ENCODE results near the gene ACVR1B. TPM values are rescaled to one million over a fixed set of nuclear protein-coding genes. Genes with fewer than 3 reads are reported as not detected.
A peak's percentile ranks its signal among the peaks of the same experiment; 100 is the strongest.

The ACVR1B gene
- total and polyA plus RNA-seq, 9 of the 15 experiments (the other 6 are each of a cell fraction or from before 2014, with no cell fraction given): 0.97 to 15.1 (median 6.8) TPM

- 54% methylated on average over 2 of the region's 2 CpGs for WGBS (ENCODE audit: insufficient coverage, low coverage, missing lambda C conversion rate)
- Histone ChIP-seq H2AFZ (ENCODE audit: low read depth, low read length) (no peak overlapping the region), H3K9me1 (ENCODE audit: control insufficient read depth, insufficient read depth, low read length) (peaks cover 5% of the 10 kb centered on the region), H3K9ac (ENCODE audit: insufficient read depth in 1 of 2, low read depth in 2 of 2, low read length in 2 of 2) (no peak overlapping the region), H3K4me3 (no peak overlapping the region), H3K79me2 (ENCODE audit: control insufficient read depth, insufficient read depth, low read length) (peaks cover 24% of the 10 kb centered on the region; the same call in 2 of the 3 replicates), H3K27me3 (ENCODE audit: control insufficient read depth in 2 of 2, insufficient read depth in 2 of 2, low read length in 2 of 2) (no peaks in the 10 kb centered on the region), H3K4me1 (replicated peaks in 1 of 2; ENCODE audit: control insufficient read depth in 2 of 2, insufficient read depth in 2 of 2, low read length in 2 of 2) (peaks cover 10 to 44% of the 10 kb centered on the region in 2 experiments; a peak in 4 of 5 replicates), H3K9me3 (replicated peaks; ENCODE audit: control insufficient read depth, insufficient read depth, low read depth, low read length) (no peaks in the 10 kb centered on the region), H4K20me1 (replicated peaks; ENCODE audit: control insufficient read depth, insufficient read depth, low read length) (peaks cover 36% of the 10 kb centered on the region), H3K27ac (ENCODE audit: extremely low read depth, low read depth, low read length) (no peak overlapping the region), H3K4me2 (ENCODE audit: insufficient read depth, low read length) (no peak overlapping the region), H3K36me3 (ENCODE audit: control insufficient read depth, insufficient read depth, low read length) (peaks cover 32% of the 10 kb centered on the region; the same call in 2 of the 3 replicates)
- ATAC-seq: no peak
- in situ Hi-C loops (cut with MboI) (loop anchor here (5.0 kb wide), 1 partner anchor 82 kb away; no protein-coding TSS in a partner anchor), intact Hi-C loops (cut with micrococcal nuclease) (no loop called here)
- DNase-seq (ENCODE audit: extremely low read depth in 1 of 4, low spot score in 3 of 4): no peak
- BruUV-seq (replicated peaks): no TSS peak
- peak; percentile 17; the same call in 1 of the 2 replicates for TF ChIP-seq CBFA2T3 (IDR thresholded peaks at IDR 0.05)
- no peak for TF ChIP-seq ELF1 (tag; IDR thresholded peaks at IDR 0.05)
- peak; percentile 78 for TF ChIP-seq EGR1 (conservative IDR thresholded peaks at IDR 0.05)
- ChIA-PET POLR2A (interaction anchor here (0.9 to 1.2 kb wide), 3 partner anchors 12 to 139 kb away, joined by 3 read pairs; no protein-coding TSS in a partner anchor), CTCF (ENCODE audit: low intra/inter-chr PET ratio) (no interaction called here)
- FAIRE-seq: no peak
Measured at GRCh38 chr12:51974646-51975045, 23.1 kb downstream of the ACVR1B start.

DNA sequence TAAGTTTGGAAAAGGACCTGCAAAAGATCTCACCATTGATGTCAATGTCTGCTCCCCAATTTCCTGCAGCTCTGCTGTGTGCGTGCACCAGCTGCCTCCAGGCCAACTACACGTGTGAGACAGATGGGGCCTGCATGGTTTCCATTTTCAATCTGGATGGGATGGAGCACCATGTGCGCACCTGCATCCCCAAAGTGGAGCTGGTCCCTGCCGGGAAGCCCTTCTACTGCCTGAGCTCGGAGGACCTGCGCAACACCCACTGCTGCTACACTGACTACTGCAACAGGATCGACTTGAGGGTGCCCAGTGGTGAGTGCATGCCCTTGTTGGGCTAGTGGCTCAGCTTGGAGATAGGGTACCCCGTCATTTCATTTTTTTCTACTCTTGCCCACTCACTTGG, 23.7 kb downstream of the ACVR1B start:
- peaks cover 36% of the 10 kb centered on the region for H4K20me1 ChIP-seq (replicated peaks; ENCODE audit: control insufficient read depth, insufficient read depth, low read length)
- no peak overlapping the region for H3K9ac ChIP-seq (ENCODE audit: insufficient read depth in 1 of 2, low read depth in 2 of 2, low read length in 2 of 2)
- FAIRE-seq (no peak), DNase-seq (ENCODE audit: extremely low read depth in 1 of 4, low spot score in 3 of 4) (no peak), ATAC-seq (no peak)
- peaks cover 5% of the 10 kb centered on the region for H3K9me1 ChIP-seq (ENCODE audit: control insufficient read depth, insufficient read depth, low read length)
- peaks cover 10 to 44% of the 10 kb centered on the region in 2 experiments; a peak in 4 of 5 replicates for H3K4me1 ChIP-seq (replicated peaks in 1 of 2; ENCODE audit: control insufficient read depth in 2 of 2, insufficient read depth in 2 of 2, low read length in 2 of 2)
- no peak overlapping the region for H3K27ac ChIP-seq (ENCODE audit: extremely low read depth, low read depth, low read length)
- no peak overlapping the region for H2AFZ ChIP-seq (ENCODE audit: low read depth, low read length)
- no peak overlapping the region for H3K4me3 ChIP-seq
- H3K79me2 ChIP-seq (ENCODE audit: control insufficient read depth, insufficient read depth, low read length): peaks cover 20% of the 10 kb centered on the region; the same call in 2 of the 3 replicates
- intact Hi-C loops (cut with micrococcal nuclease): no loop called here
- no peaks in the 10 kb centered on the region for H3K9me3 ChIP-seq (replicated peaks; ENCODE audit: control insufficient read depth, insufficient read depth, low read depth, low read length)
- in situ Hi-C loops (cut with MboI): loop anchor here (5.0 kb wide), 1 partner anchor 83 kb away; no protein-coding TSS in a partner anchor
- H3K27me3 ChIP-seq (ENCODE audit: control insufficient read depth in 2 of 2, insufficient read depth in 2 of 2, low read length in 2 of 2): no peaks in the 10 kb centered on the region
- ChIA-PET POLR2A (interaction anchor here (0.9 to 1.2 kb wide), 3 partner anchors 13 to 140 kb away, joined by 3 read pairs; no protein-coding TSS in a partner anchor), CTCF (ENCODE audit: low intra/inter-chr PET ratio) (no interaction called here)
- peaks cover 33% of the 10 kb centered on the region; the same call in 2 of the 3 replicates for H3K36me3 ChIP-seq (ENCODE audit: control insufficient read depth, insufficient read depth, low read length)
- no TSS peak for BruUV-seq (replicated peaks)
- 92% methylated on average over 8 of the region's 8 CpGs for WGBS (ENCODE audit: insufficient coverage, low coverage, missing lambda C conversion rate)
- no peak overlapping the region for H3K4me2 ChIP-seq (ENCODE audit: insufficient read depth, low read length)
- TF ChIP-seq THRAP3 (IDR thresholded peaks at IDR 0.05; ENCODE audit: borderline replicate concordance): no peak
- TF ChIP-seq, protein P1, sequence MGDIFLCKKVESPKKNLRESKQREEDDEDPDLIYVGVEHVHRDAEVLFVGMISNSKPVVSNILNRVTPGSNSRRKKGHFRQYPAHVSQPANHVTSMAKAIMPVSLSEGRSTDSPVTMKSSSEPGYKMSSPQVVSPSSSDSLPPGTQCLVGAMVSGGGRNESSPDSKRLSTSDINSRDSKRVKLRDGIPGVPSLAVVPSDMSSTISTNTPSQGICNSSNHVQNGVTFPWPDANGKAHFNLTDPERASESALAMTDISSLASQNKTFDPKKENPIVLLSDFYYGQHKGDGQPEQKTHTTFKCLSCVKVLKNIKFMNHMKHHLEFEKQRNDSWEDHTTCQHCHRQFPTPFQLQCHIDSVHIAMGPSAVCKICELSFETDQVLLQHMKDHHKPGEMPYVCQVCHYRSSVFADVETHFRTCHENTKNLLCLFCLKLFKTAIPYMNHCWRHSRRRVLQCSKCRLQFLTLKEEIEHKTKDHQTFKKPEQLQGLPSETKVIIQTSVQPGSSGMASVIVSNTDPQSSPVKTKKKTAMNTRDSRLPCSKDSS (IDR thresholded peaks at IDR 0.05; ENCODE audit: low read depth, partially characterized antibody): no peak
- TF ChIP-seq SMAD2 (IDR thresholded peaks at IDR 0.05; ENCODE audit: low read depth, low read length): no peak
- TF ChIP-seq THAP7 (CRISPR knock-in tag; IDR thresholded peaks at IDR 0.05): no peak
- TF ChIP-seq ATF4 (CRISPR knock-in tag; IDR thresholded peaks at IDR 0.05): no peak
- no peak for TF ChIP-seq MED1 (CRISPR knock-in tag; IDR thresholded peaks at IDR 0.05; ENCODE audit: borderline replicate concordance)
- no peak for TF ChIP-seq LEF1 (IDR thresholded peaks at IDR 0.05)
- no peak for TF ChIP-seq ZNF212 (CRISPR knock-in tag; IDR thresholded peaks at IDR 0.05)
- TF ChIP-seq ZNF77 (CRISPR knock-in tag; IDR thresholded peaks at IDR 0.05): no peak
- no peak for TF ChIP-seq CXXC5 (CRISPR knock-in tag; IDR thresholded peaks at IDR 0.05)
- no peak for TF ChIP-seq ZNF444 (CRISPR knock-in tag; IDR thresholded peaks at IDR 0.05)
- no peak for TF ChIP-seq NFYB (IDR thresholded peaks at IDR 0.05; ENCODE audit: extremely low read depth, insufficient read length)
